HEK293 (cell line): ENCODE results near the gene TRIM24.

ENCODE experiments used
- ZNF423 ChIP-seq: fragments of 450-650 bp; formaldehyde crosslinking; IDR thresholded peaks from 2 replicates; pipeline ENCODE4 v1.5.1; 2016; ENCODE audit warnings: missing biosample characterization, missing genetic modification characterization
- ZNF426 ChIP-seq: fragments of 450-650 bp; formaldehyde crosslinking; IDR thresholded peaks from 2 replicates; pipeline ENCODE4 v1.5.1; 2017; ENCODE audit warnings: missing biosample characterization, missing genetic modification characterization, mild to moderate bottlenecking, inconsistent platforms, moderate library complexity
- ZNF76 ChIP-seq: fragments of 450-650 bp; formaldehyde crosslinking; IDR thresholded peaks from 2 replicates; pipeline ENCODE4; 2016; ENCODE audit warnings: low read depth, missing biosample characterization, missing genetic modification characterization, borderline replicate concordance
- ZNF792 ChIP-seq: fragments of 450-650 bp; formaldehyde crosslinking; IDR thresholded peaks from 2 replicates; pipeline ENCODE4 v1.5.1; 2016; ENCODE audit warnings: missing biosample characterization, missing genetic modification characterization
- TF ChIP-seq, protein P1 (sequence below): fragments of 450-650 bp; formaldehyde crosslinking; IDR thresholded peaks from 2 replicates; pipeline ENCODE4 v1.5.1; 2016; ENCODE audit warnings: missing biosample characterization, missing genetic modification characterization

DNA sequence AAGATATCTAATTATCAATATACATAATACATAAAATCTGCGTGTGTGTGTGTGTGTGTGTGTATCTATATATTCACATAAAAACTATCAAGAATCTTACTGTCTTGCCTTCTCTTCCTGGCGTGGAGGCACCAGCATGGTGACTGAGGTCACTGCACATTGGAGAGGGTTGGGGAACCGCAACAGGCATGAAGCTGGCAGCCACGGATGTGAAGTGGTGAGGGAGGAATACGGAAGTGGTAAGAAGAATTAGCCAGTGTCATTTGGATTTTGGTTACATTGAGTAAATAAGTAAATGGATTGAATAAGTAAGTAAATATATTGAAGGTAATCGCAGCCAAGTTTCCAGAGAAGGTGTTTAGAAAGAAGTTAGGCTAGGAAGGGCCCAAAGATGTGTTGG, 85.1 kb downstream of the TRIM24 start:
- no peak for TF ChIP-seq ZNF423
- TF ChIP-seq, protein P1, sequence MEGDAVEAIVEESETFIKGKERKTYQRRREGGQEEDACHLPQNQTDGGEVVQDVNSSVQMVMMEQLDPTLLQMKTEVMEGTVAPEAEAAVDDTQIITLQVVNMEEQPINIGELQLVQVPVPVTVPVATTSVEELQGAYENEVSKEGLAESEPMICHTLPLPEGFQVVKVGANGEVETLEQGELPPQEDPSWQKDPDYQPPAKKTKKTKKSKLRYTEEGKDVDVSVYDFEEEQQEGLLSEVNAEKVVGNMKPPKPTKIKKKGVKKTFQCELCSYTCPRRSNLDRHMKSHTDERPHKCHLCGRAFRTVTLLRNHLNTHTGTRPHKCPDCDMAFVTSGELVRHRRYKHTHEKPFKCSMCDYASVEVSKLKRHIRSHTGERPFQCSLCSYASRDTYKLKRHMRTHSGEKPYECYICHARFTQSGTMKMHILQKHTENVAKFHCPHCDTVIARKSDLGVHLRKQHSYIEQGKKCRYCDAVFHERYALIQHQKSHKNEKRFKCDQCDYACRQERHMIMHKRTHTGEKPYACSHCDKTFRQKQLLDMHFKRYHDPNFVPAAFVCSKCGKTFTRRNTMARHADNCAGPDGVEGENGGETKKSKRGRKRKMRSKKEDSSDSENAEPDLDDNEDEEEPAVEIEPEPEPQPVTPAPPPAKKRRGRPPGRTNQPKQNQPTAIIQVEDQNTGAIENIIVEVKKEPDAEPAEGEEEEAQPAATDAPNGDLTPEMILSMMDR (tag by site-specific recombination) = no peak
- TF ChIP-seq ZNF792 (tag by site-specific recombination) = no peak
- TF ChIP-seq ZNF76 (tag by site-specific recombination) = no peak
- TF ChIP-seq ZNF426 (tag by site-specific recombination) = no peak
